MCF 10A (cell line): ENCODE results near the gene PRKG1. TPM values are rescaled to one million over a fixed set of nuclear protein-coding genes. Genes with fewer than 3 reads are reported as not detected.

Experiments
- BruUV-seq: library from RNA; stranded (reverse); fragments of 400-500 nt; replicated peaks from 2 replicates; lab custom pipeline; 2021; lab: Mats Ljungman, UMichigan
- CTCF ChIA-PET: fragments of 300-600 bp; sonication (Branson Sonifier 250); formaldehyde crosslinking; extraction: SDS; loops from one replicate; lab custom pipeline; 2021; ENCODE audit warnings: antibody characterized with exemption, inconsistent platforms; lab: Yijun Ruan, JAX
- POLR2A ChIA-PET: fragments of 300-600, 350-650 bp; sonication (Branson Sonifier 250); formaldehyde crosslinking; extraction: SDS; loops from one replicate; lab custom pipeline; 2020; ENCODE audit warnings: antibody characterized with exemption, inconsistent platforms; lab: Yijun Ruan, JAX
- DNase-seq: peaks from one replicate; pipeline ENCODE4 v3.0.0-alpha.2; 2018; ENCODE audit not compliant: unreplicated experiment
- H3K27ac Mint-ChIP-seq: one replicate; pipeline ENCODE4 v1.8.0; 2022; ENCODE audit warnings: mild to moderate bottlenecking, low read depth, mixed read lengths; ENCODE audit not compliant: unreplicated experiment
- H3K27me3 Mint-ChIP-seq: one replicate; pipeline ENCODE4 v1.8.0; 2022; ENCODE audit warnings: mixed read lengths; ENCODE audit not compliant: insufficient read depth, unreplicated experiment
- H3K36me3 Mint-ChIP-seq: one replicate; pipeline ENCODE4 v1.8.0; 2022; ENCODE audit warnings: mild to moderate bottlenecking, moderate library complexity, mixed read lengths; ENCODE audit not compliant: insufficient read depth, unreplicated experiment
- H3K4me1 Mint-ChIP-seq: one replicate; pipeline ENCODE4 v1.8.0; 2022; ENCODE audit warnings: mixed read lengths; ENCODE audit not compliant: insufficient read depth, unreplicated experiment
- H3K4me3 Mint-ChIP-seq: one replicate; pipeline ENCODE4 v1.8.0; 2022; ENCODE audit warnings: mild to moderate bottlenecking, moderate library complexity, mixed read lengths; ENCODE audit not compliant: unreplicated experiment
- H3K9me3 Mint-ChIP-seq: one replicate; pipeline ENCODE4 v1.8.0; 2022; ENCODE audit warnings: mixed read lengths; ENCODE audit not compliant: unreplicated experiment
- CTCF ChIP-seq: fragments of 200-600 bp; IDR thresholded peaks from one replicate; pipeline ENCODE4 v1.8.0; 2022; ENCODE audit warnings: antibody characterized with exemption, mild to moderate bottlenecking; ENCODE audit not compliant: unreplicated experiment
- intact Hi-C: fragments of 100-400 bp; cut with micrococcal nuclease; formaldehyde crosslinking; loops from 2 replicates; pipeline ENCODE4 v1.14.1; 2022
- total RNA-seq: library from RNA; stranded (reverse); gene quantifications from 2 replicates; pipeline ENCODE4 v1.2.3, GENCODE V29; 2022

The PRKG1 gene
- total RNA-seq, 1 experiment from 2014 or later, result 0.09 TPM

DNA sequence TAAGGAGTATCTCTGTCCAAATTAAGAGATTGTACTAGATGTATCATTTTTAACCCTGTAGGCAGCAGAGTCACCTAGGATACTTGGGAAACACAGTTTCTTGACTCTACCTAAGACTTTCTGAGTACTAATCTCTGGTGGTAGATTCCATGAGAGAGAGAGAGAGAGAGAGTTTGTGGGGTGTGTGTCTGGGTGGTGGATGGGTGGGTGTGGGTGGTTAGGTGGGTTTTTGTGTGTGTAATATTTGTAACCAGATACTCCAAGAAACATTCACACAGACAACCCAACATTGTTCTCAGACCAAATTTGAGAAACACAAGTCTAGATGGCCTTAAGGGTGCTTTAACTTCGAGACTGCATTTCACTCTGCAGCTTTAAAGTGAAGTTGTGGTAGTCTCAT, 215.2 kb downstream of the PRKG1 start:
- DNase-seq, result no peak
- BruUV-seq, result no TSS peak
- intact Hi-C loops, result no loop called here
- Mint-ChIP-seq H3K4me3 (no peak overlapping the region), H3K27ac (no peak overlapping the region), H3K9me3 (no peaks in the 10 kb centered on the region), H3K27me3 (no peaks in the 10 kb centered on the region), H3K4me1 (no peaks in the 10 kb centered on the region), H3K36me3 (no peaks in the 10 kb centered on the region)
- TF ChIP-seq CTCF, result no peak
- ChIA-PET POLR2A (no interaction called here), CTCF (interaction anchor here (0.7 kb wide), 1 partner anchor 665 kb away, joined by 4 read pairs; no protein-coding TSS in a partner anchor)

- ChIA-PET CTCF (no interaction called here), POLR2A (no interaction called here)
- no TSS peak for BruUV-seq
- no peaks in the 10 kb centered on the region for H3K4me1 Mint-ChIP-seq
- H3K27me3 Mint-ChIP-seq, result no peaks in the 10 kb centered on the region
- no peak overlapping the region for H3K4me3 Mint-ChIP-seq
- TF ChIP-seq CTCF, result no peak
- H3K27ac Mint-ChIP-seq, result no peak overlapping the region
- no peak for DNase-seq
- H3K9me3 Mint-ChIP-seq, result no peaks in the 10 kb centered on the region
- intact Hi-C loops, result no loop called here
- H3K36me3 Mint-ChIP-seq, result no peaks in the 10 kb centered on the region
Measured at GRCh38 chr10:51291961-51292360, 217.7 kb downstream of the PRKG1 start.

DNA sequence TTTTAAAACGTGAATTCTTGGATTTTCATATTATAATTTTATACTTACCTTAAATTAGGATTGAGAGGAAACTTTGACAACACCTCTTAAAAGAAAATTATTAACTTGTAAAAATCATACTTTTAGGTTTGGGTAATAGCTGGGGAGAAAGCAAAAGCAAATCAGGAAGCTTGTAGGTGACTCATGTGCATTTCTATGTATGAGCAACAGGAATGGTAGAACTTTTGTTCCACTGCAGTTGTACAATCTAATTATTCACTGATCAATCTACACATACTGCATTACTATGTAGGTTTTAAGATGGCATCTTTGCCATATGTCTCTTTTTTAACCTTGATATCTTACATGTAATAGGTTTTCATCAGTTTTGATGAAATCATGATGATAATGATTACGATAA, 223.2 kb downstream of the PRKG1 start:
- no peak overlapping the region for H3K4me3 Mint-ChIP-seq
- BruUV-seq, result no TSS peak
- TF ChIP-seq CTCF, result no peak
- ChIA-PET POLR2A (no interaction called here), CTCF (interaction anchor here (0.7 kb wide), 1 partner anchor 14 kb away, joined by 6 read pairs; no protein-coding TSS in a partner anchor)
- H3K27ac Mint-ChIP-seq, result no peak overlapping the region
- DNase-seq, result no peak
- H3K4me1 Mint-ChIP-seq, result no peaks in the 10 kb centered on the region
- H3K36me3 Mint-ChIP-seq, result no peaks in the 10 kb centered on the region
- H3K9me3 Mint-ChIP-seq, result no peaks in the 10 kb centered on the region
- intact Hi-C loops, result no loop called here
- H3K27me3 Mint-ChIP-seq, result peaks cover 14% of the 10 kb centered on the region

GRCh38 chr10:51300617-51301304, 226.5 kb downstream of the PRKG1 start:
- Mint-ChIP-seq H3K27me3 (peaks cover 14% of the 10 kb centered on the region), H3K27ac (no peak overlapping the region), H3K36me3 (no peaks in the 10 kb centered on the region), H3K4me1 (no peaks in the 10 kb centered on the region), H3K9me3 (no peaks in the 10 kb centered on the region), H3K4me3 (no peak overlapping the region)
- no peak for DNase-seq
- BruUV-seq, result no TSS peak
- intact Hi-C loops, result no loop called here
- CTCF ChIA-PET, result no interaction called here
- POLR2A ChIA-PET, result no interaction called here
- TF ChIP-seq CTCF, result no peak
